GM12878 (cell line): Measurements from ENCODE around the gene LMOD1. TPM values are rescaled to one million over a fixed set of nuclear protein-coding genes. Genes with fewer than 3 reads are reported as not detected.
A peak's percentile ranks its signal among the peaks of the same experiment; 100 is the strongest.

ENCODE experiments used
- ATAC-seq: fragments of 200-7000 bp; cut with Tn5 transposase; 3 replicates; pipeline ENCODE4 v1.9.1; 2020; ENCODE audit warnings: mild to moderate bottlenecking, moderate library complexity
- BruUV-seq: library from RNA; stranded (reverse); fragments of 400-500 nt; replicated peaks from 2 replicates; lab custom pipeline; 2021; lab: Mats Ljungman, UMichigan
- CTCF ChIA-PET: fragments of 300-600 bp; sonication (Branson Sonifier 250); formaldehyde crosslinking; extraction: SDS; loops from one replicate; lab custom pipeline; 2021; ENCODE audit warnings: inconsistent platforms; lab: Yijun Ruan, JAX
- POLR2A ChIA-PET: fragments of 350-600 bp; formaldehyde crosslinking; extraction: SDS; loops from one replicate; lab custom pipeline; 2021; ENCODE audit warnings: inconsistent platforms; lab: Charles Lee
- RAD21 ChIA-PET: fragments of 300-600 bp; sonication (Branson Sonifier 250); formaldehyde crosslinking; loops from one replicate; lab custom pipeline; 2023; ENCODE audit warnings: antibody characterized with exemption; ENCODE audit not compliant: unreplicated experiment; lab: Charles Lee
- SMC1A ChIA-PET: fragments of 300-600 bp; sonication (Branson Sonifier 250); formaldehyde crosslinking; loops from one replicate; lab custom pipeline; 2023; ENCODE audit not compliant: unreplicated experiment, uncharacterized antibody; lab: Charles Lee
- DNase-seq: peaks from one replicate; pipeline ENCODE4 v3.0.0-alpha.2; 2011; ENCODE audit warnings: low read depth, low spot score
- FAIRE-seq: peaks from 3 replicates; lab custom pipeline; 2011; peaks lifted over from hg19 to GRCh38; lab: Jason Lieb, UNC
- H2AFZ ChIP-seq: 2 replicates; pipeline ENCODE4 v1.6.0; 2011; ENCODE audit warnings: low read depth, low read length, control low read depth; ENCODE audit not compliant: control insufficient read depth
- H3K27ac ChIP-seq: 2 replicates; pipeline ENCODE4 v1.5.1; 2011; ENCODE audit warnings: control low read depth; ENCODE audit not compliant: control insufficient read depth, insufficient read depth
- H3K27me3 ChIP-seq, 2 experiments: replicated peaks in 1 of 2; 2 replicates each; pipeline versions ENCODE4 v1.6.0 to v1.6.1; 2011; ENCODE audit warnings: low read length in 1 of 2; ENCODE audit not compliant: control insufficient read depth in 2 of 2, insufficient read depth in 2 of 2
- H3K36me3 ChIP-seq, 2 experiments: 2 replicates each; pipeline ENCODE4 v1.5.1; 2011; ENCODE audit warnings: low read length in 1 of 2; ENCODE audit not compliant: control insufficient read depth in 2 of 2, insufficient read depth in 2 of 2
- H3K4me1 ChIP-seq: 2 replicates; pipeline ENCODE4 v1.6.1; 2011; ENCODE audit warnings: mild to moderate bottlenecking, low read length, moderate library complexity, mixed read lengths; ENCODE audit not compliant: control insufficient read depth, insufficient read depth
- H3K4me2 ChIP-seq: 2 replicates; pipeline ENCODE4 v1.6.0; 2011; ENCODE audit warnings: control low read depth; ENCODE audit not compliant: control insufficient read depth, insufficient read depth
- H3K4me3 ChIP-seq: fragments of 200-600 bp; sonication (generic); 2 replicates; pipeline ENCODE4 v1.5.1; 2016
- H3K79me2 ChIP-seq: 2 replicates; pipeline ENCODE4 v1.6.0; 2011; ENCODE audit warnings: low read length; ENCODE audit not compliant: control insufficient read depth, insufficient read depth
- H3K9ac ChIP-seq: 2 replicates; pipeline ENCODE4 v1.8.0; 2011; ENCODE audit warnings: low read length, control low read depth, mixed read lengths; ENCODE audit not compliant: control insufficient read depth, insufficient read depth
- H3K9me3 ChIP-seq: replicated peaks from 3 replicates; pipeline ENCODE4 v1.5.1; 2011; ENCODE audit warnings: mild to moderate bottlenecking, low read length; ENCODE audit not compliant: control insufficient read depth, insufficient read depth
- H4K20me1 ChIP-seq: 2 replicates; pipeline ENCODE4 v1.6.0; 2011; ENCODE audit not compliant: control insufficient read depth, insufficient read depth
- FOXK2 ChIP-seq: fragments of 450-650 bp; IDR thresholded peaks from 2 replicates; pipeline ENCODE4 v1.6.1; 2017; ENCODE audit warnings: mild to moderate bottlenecking, moderate library complexity
- PAX8 ChIP-seq: fragments of 450-650 bp; IDR thresholded peaks from 2 replicates; pipeline ENCODE4 v1.6.1; 2017; ENCODE audit warnings: mild to moderate bottlenecking, moderate library complexity
- PKNOX1 ChIP-seq: fragments of 450-650 bp; IDR thresholded peaks from 2 replicates; pipeline ENCODE4 v1.6.1; 2016; ENCODE audit warnings: mild to moderate bottlenecking
- RUNX3 ChIP-seq: IDR thresholded peaks from 2 replicates; pipeline ENCODE4 v1.6.1; 2012; ENCODE audit warnings: low read length, inconsistent platforms
- ZZZ3 ChIP-seq: IDR thresholded peaks from 2 replicates; pipeline ENCODE4 v1.6.1; 2011; ENCODE audit warnings: low read depth; ENCODE audit not compliant: control insufficient read depth, insufficient read length
- WGBS: methylation state at CpG from one replicate; pipeline ENCODE4 v1.1.6; 2016; ENCODE audit warnings: low lambda C conversion rate; ENCODE audit not compliant: insufficient replicate concordance, insufficient coverage; ENCODE audit errors: missing lambda C conversion rate; 5-methylcytosine and 5-hydroxymethylcytosine counted together
- in situ Hi-C: fragments of 300-500 bp; cut with MboI; formaldehyde crosslinking; loops from 9 replicates; pipeline ENCODE4 v1.14.3; 2018; ENCODE audit warnings: mixed read lengths
- intact Hi-C: fragments of 100-400 bp; cut with micrococcal nuclease; formaldehyde crosslinking; loops from one replicate; pipeline ENCODE4 v1.14.2; 2022; ENCODE audit not compliant: unreplicated experiment
- polyA plus RNA-seq, 11 experiments: library from polyadenylated mRNA; depleted of rRNA in 4 of 11; unstranded in 6 of 11; stranded (reverse) in 5 of 11; fragments of >200 nt; fragmentation: Nextera tagmentation in 4 of 11; fragmentation: Illumina TruSeq in 1 of 11; extraction: Ambion mirVana in 4 of 11; extraction: Trizol in 1 of 11; gene quantifications; 1 replicate in 1 of 11; 2 replicates in 10 of 11; pipeline versions ENCODE4 v1.2.1 to v1.2.3, GENCODE V29; 2011 to 2016; ENCODE audit warnings: inconsistent platforms in 2 of 11, missing spikeins in 2 of 11, low read depth in 1 of 11
- total RNA-seq, 4 experiments: library from RNA; depleted of rRNA in 3 of 4; stranded (reverse); fragments of >200 nt in 3 of 4; fragmentation: Illumina TruSeq in 1 of 4; extraction: Trizol in 1 of 4; gene quantifications; 2 replicates each; pipeline versions ENCODE4 v1.2.1 to v1.2.3, GENCODE V29; 2013 to 2021
- TF ChIP-seq, protein P1 (sequence below): fragments of 450-650 bp; IDR thresholded peaks from 2 replicates; pipeline ENCODE4 v1.6.1; 2016; ENCODE audit warnings: mild to moderate bottlenecking, moderate library complexity, borderline replicate concordance

LMOD1 gene
- total and polyA plus RNA-seq, 10 of the 15 experiments (the other 5 are each of a cell fraction or from before 2014, with no cell fraction given), result 0.15 TPM; not detected in 9

DNA sequence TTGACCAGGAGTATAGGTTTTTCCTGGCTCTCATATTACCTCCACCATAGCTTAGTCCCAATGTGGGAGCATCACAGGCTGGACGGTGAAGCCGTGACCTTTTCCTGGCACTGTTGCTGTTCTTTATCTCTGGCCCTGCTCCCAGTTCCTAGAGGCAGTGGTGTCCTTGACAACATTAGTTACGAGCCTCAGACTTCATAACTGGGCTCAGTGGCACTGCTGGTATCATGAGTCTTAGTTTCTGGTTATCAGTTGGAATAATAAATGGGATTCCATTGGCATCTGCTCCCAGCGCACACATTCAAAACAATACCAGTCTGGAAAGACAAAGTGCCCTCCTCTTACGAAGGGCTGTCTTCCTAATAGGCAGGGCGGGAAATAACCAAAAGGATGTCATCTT is 44.1 kb upstream of the LMOD1 start:
- no peaks in the 10 kb centered on the region for H3K9me3 ChIP-seq
- ChIA-PET RAD21 (no interaction called here), CTCF (no interaction called here), SMC1A (no interaction called here), POLR2A (no interaction called here)
- BruUV-seq, result TSS peak; percentile 6
- peaks cover 4 to 9% of the 10 kb centered on the region in 2 experiments; a peak in 3 of 4 replicates for H3K36me3 ChIP-seq
- DNase-seq, result no peak
- no peak overlapping the region for H3K27ac ChIP-seq
- H3K27me3 ChIP-seq, result no peaks in the 10 kb centered on the region
- peaks cover 2% of the 10 kb centered on the region for H3K79me2 ChIP-seq
- ATAC-seq, result no peak
- H4K20me1 ChIP-seq, result no peaks in the 10 kb centered on the region
- TF ChIP-seq RUNX3 (no peak), ZZZ3 (no peak), FOXK2 (no peak), PAX8 (no peak), PKNOX1 (no peak)
- TF ChIP-seq, protein P1, sequence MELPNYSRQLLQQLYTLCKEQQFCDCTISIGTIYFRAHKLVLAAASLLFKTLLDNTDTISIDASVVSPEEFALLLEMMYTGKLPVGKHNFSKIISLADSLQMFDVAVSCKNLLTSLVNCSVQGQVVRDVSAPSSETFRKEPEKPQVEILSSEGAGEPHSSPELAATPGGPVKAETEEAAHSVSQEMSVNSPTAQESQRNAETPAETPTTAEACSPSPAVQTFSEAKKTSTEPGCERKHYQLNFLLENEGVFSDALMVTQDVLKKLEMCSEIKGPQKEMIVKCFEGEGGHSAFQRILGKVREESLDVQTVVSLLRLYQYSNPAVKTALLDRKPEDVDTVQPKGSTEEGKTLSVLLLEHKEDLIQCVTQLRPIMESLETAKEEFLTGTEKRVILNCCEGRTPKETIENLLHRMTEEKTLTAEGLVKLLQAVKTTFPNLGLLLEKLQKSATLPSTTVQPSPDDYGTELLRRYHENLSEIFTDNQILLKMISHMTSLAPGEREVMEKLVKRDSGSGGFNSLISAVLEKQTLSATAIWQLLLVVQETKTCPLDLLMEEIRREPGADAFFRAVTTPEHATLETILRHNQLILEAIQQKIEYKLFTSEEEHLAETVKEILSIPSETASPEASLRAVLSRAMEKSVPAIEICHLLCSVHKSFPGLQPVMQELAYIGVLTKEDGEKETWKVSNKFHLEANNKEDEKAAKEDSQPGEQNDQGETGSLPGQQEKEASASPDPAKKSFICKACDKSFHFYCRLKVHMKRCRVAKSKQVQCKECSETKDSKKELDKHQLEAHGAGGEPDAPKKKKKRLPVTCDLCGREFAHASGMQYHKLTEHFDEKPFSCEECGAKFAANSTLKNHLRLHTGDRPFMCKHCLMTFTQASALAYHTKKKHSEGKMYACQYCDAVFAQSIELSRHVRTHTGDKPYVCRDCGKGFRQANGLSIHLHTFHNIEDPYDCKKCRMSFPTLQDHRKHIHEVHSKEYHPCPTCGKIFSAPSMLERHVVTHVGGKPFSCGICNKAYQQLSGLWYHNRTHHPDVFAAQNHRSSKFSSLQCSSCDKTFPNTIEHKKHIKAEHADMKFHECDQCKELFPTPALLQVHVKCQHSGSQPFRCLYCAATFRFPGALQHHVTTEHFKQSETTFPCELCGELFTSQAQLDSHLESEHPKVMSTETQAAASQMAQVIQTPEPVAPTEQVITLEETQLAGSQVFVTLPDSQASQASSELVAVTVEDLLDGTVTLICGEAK, result no peak
- H2AFZ ChIP-seq, result no peak overlapping the region
- intact Hi-C loops, result no loop called here
- WGBS, result 89% methylated on average over 6 of the region's 6 CpGs
- no peak overlapping the region for H3K9ac ChIP-seq
- H3K4me2 ChIP-seq, result no peak overlapping the region
- in situ Hi-C loops, result no loop called here
- H3K4me1 ChIP-seq, result no peaks in the 10 kb centered on the region
- H3K4me3 ChIP-seq, result no peak overlapping the region
- no peak for FAIRE-seq
